Thyroid gland (tissue), 4 donors: ENCODE results near the gene TACR1. TPM values are rescaled to one million over a fixed set of nuclear protein-coding genes. Genes with fewer than 3 reads are reported as not detected.
"Not testable (repeated sequence)": the region's sequence is repeated elsewhere in the genome, so short reads cannot be mapped to it uniquely, and the experiment has no call there.

Source experiments
- DNase-seq, 2 donors: peaks; one replicate each; pipeline ENCODE4 v3.0.0-alpha.2; 2019
- H3K27ac ChIP-seq, 3 donors: fragments of 200-600 bp; sonication (generic); 1 replicate in 2 of 3; 2 replicates in 1 of 3; pipeline ENCODE4 v1.5.1; 2016 to 2019; ENCODE audit warnings: mild to moderate bottlenecking in 1 of 3, moderate library complexity in 1 of 3
- H3K27me3 ChIP-seq: fragments of 200-600 bp; sonication (generic); one replicate; pipeline ENCODE4 v1.5.1; 2019
- H3K36me3 ChIP-seq, 2 donors: fragments of 200-600 bp; sonication (generic); one replicate each; pipeline ENCODE4 v1.5.1; 2016 to 2019
- H3K4me1 ChIP-seq, 2 donors: fragments of 200-600 bp; sonication (generic); one replicate each; pipeline ENCODE4 v1.5.1; 2017 to 2019
- H3K4me3 ChIP-seq, 3 donors: fragments of 200-600 bp; sonication (generic); replicated peaks in 1 of 3; 1 replicate in 2 of 3; 2 replicates in 1 of 3; pipeline ENCODE4 v1.5.1; 2016; ENCODE audit warnings: mild to moderate bottlenecking in 1 of 3
- H3K9me3 ChIP-seq: fragments of 200-600 bp; sonication (generic); one replicate; pipeline ENCODE4 v1.5.1; 2017
- CTCF ChIP-seq, 6 experiments: fragments of 200-600 bp in 3 of 6; fragments of 450-650 bp in 3 of 6; sonication (generic) in 3 of 6; IDR thresholded peaks; one replicate each; pipeline ENCODE4 v1.5.1; 2016 to 2019; ENCODE audit warnings: antibody characterized with exemption in 6 of 6, mild to moderate bottlenecking in 2 of 6, inconsistent platforms in 1 of 6, moderate library complexity in 1 of 6
- POLR2A ChIP-seq, 2 donors: fragments of 450-650 bp; IDR thresholded peaks; one replicate each; pipeline ENCODE4 v1.6.1; 2017; ENCODE audit warnings: antibody characterized with exemption in 2 of 2, mild to moderate bottlenecking in 2 of 2, moderate library complexity in 1 of 2
- WGBS, 2 donors: methylation state at CpG; one replicate each; pipeline ENCODE4 v1.1.5; 2017; 5-methylcytosine and 5-hydroxymethylcytosine counted together
- intact Hi-C: fragments of 100-400 bp; cut with DNase I; formaldehyde crosslinking; loops from one replicate; pipeline ENCODE4 v1.15.1; 2023
- total RNA-seq, 4 donors: library from RNA; depleted of rRNA; stranded (reverse); fragments of >200 nt; gene quantifications; one replicate each; pipeline ENCODE4 v1.2.3, GENCODE V29; 2016

TACR1 gene
- total RNA-seq, 4 donors from 2014 or later: 0.24 to 2.7 (median 0.63) TPM

- intact Hi-C loops: no loop called here
- DNase-seq: no peak
- no peak overlapping the region for H3K27ac ChIP-seq
- no peak for TF ChIP-seq POLR2A (IDR thresholded peaks at IDR 0.05)
- no peak overlapping the region for H3K4me3 ChIP-seq
- no peaks in the 10 kb centered on the region for H3K36me3 ChIP-seq
- no peaks in the 10 kb centered on the region for H3K4me1 ChIP-seq
- no peaks in the 10 kb centered on the region for H3K9me3 ChIP-seq
- no peaks in the 10 kb centered on the region for H3K27me3 ChIP-seq
Measured at GRCh38 chr2:75180476-75180875, 18.8 kb downstream of the TACR1 start.

- Histone ChIP-seq H3K36me3 (no peaks in the 10 kb centered on the region), H3K9me3 (no peaks in the 10 kb centered on the region), H3K27me3 (no peaks in the 10 kb centered on the region), H3K27ac (no peak overlapping the region), H3K4me3 (no peak overlapping the region), H3K4me1 (no peaks in the 10 kb centered on the region)
- WGBS, 2 donors: 79 to 83% methylated on average over 2 of the region's 2 CpGs
- TF ChIP-seq CTCF (IDR thresholded peaks at IDR 0.05) (no peak), POLR2A (IDR thresholded peaks at IDR 0.05) (no peak)
- DNase-seq: no peak
- intact Hi-C loops: no loop called here
Measured at GRCh38 chr2:75177427-75177826, 21.9 kb downstream of the TACR1 start.

GRCh38 chr2:75175456-75175855, 23.9 kb downstream of the TACR1 start:
- 36 to 45% methylated on average over 3 of the region's 3 CpGs for WGBS, 2 donors
- Histone ChIP-seq H3K4me3 (no peak overlapping the region), H3K27ac (no peak overlapping the region), H3K4me1 (no peaks in the 10 kb centered on the region), H3K27me3 (no peaks in the 10 kb centered on the region), H3K36me3 (no peaks in the 10 kb centered on the region), H3K9me3 (no peaks in the 10 kb centered on the region)
- intact Hi-C loops: no loop called here
- no peak for DNase-seq
- TF ChIP-seq POLR2A (IDR thresholded peaks at IDR 0.05) (no peak), CTCF (IDR thresholded peaks at IDR 0.05) (no peak)

GRCh38 chr2:75174981-75175380, 24.3 kb downstream of the TACR1 start:
- no peak for DNase-seq
- TF ChIP-seq CTCF (IDR thresholded peaks at IDR 0.05) (no peak), POLR2A (IDR thresholded peaks at IDR 0.05) (no peak)
- Histone ChIP-seq H3K27me3 (no peaks in the 10 kb centered on the region), H3K27ac (no peak overlapping the region), H3K36me3 (no peaks in the 10 kb centered on the region), H3K4me3 (no peak overlapping the region), H3K9me3 (no peaks in the 10 kb centered on the region), H3K4me1 (no peaks in the 10 kb centered on the region)
- 85 to 93% methylated on average over 2 of the region's 2 CpGs for WGBS, 2 donors
- intact Hi-C loops: no loop called here

GRCh38 chr2:75174519-75174918, 24.8 kb downstream of the TACR1 start:
- H3K27me3 ChIP-seq: no peaks in the 10 kb centered on the region
- intact Hi-C loops: no loop called here
- H3K9me3 ChIP-seq: no peaks in the 10 kb centered on the region
- H3K27ac ChIP-seq: no peak overlapping the region
- H3K36me3 ChIP-seq: no peaks in the 10 kb centered on the region
- WGBS, 2 donors: 55 to 58% methylated on average over 2 of the region's 2 CpGs
- no peak for DNase-seq
- TF ChIP-seq CTCF (IDR thresholded peaks at IDR 0.05) (no peak), POLR2A (IDR thresholded peaks at IDR 0.05) (no peak)
- no peak overlapping the region for H3K4me3 ChIP-seq
- H3K4me1 ChIP-seq: no peaks in the 10 kb centered on the region

- no peaks in the 10 kb centered on the region for H3K9me3 ChIP-seq
- TF ChIP-seq CTCF (IDR thresholded peaks at IDR 0.05): no peak
- TF ChIP-seq POLR2A (IDR thresholded peaks at IDR 0.05): no peak
- H3K27ac ChIP-seq: no peak overlapping the region
- H3K36me3 ChIP-seq: no peaks in the 10 kb centered on the region
- no peaks in the 10 kb centered on the region for H3K27me3 ChIP-seq
- H3K4me3 ChIP-seq: no peak overlapping the region
- DNase-seq: no peak
- H3K4me1 ChIP-seq: no peaks in the 10 kb centered on the region
- intact Hi-C loops: no loop called here
Measured at GRCh38 chr2:75173740-75174139, 25.6 kb downstream of the TACR1 start.

GRCh38 chr2:75171423-75171822, 27.9 kb downstream of the TACR1 start:
- H3K4me1 ChIP-seq, DNase-seq, H3K36me3 ChIP-seq, H3K9me3 ChIP-seq, intact Hi-C loops, H3K27me3 ChIP-seq, H3K4me3 ChIP-seq, H3K27ac ChIP-seq: not testable (repeated sequence)
- WGBS, 2 donors: 88% methylated on average over 5 of the region's 5 CpGs
